ENCODE results near the gene BPIFB1. TPM values are rescaled to one million over a fixed set of nuclear protein-coding genes. Genes with fewer than 3 reads are reported as not detected.

Gene BPIFB1
- total RNA-seq (ENCODE audit: low replicate concordance): 1.8 and 10.9 TPM in 2 replicates
- long read RNA-seq, transcript BPIFB1-201 (16 exons, 1,727 nt): major isoform, 10 of 14 reads
- long read RNA-seq, partial matches to known transcripts: 1 of 14 reads
- long read RNA-seq, other reads (novel, unspliced or antisense): 3 of 14 reads

- no peak for TF ChIP-seq CTCF (conservative IDR thresholded peaks at IDR 0.05)
- Mint-ChIP-seq H3K9me3 (no peaks in the 10 kb centered on the region), H3K36me3 (no peaks in the 10 kb centered on the region), H3K4me1 (ENCODE audit: unreplicated experiment) (peaks cover 12% of the 10 kb centered on the region), H3K4me3 (no peak within 1 kb of the TSS), H3K27ac (no peak within 1 kb of the TSS), H3K27me3 (peaks cover 32% of the 10 kb centered on the region)
- no peak for DNase-seq (ENCODE audit: extremely low spot score, unreplicated experiment)
These were observed at the start of gene BPIFB1 for GRCh38 chr20:33282991-33283555. TSS of gene BPIFB1 (plus strand) at chr20:33283214. CDS start at chr20:33286074, 2,860 bp downstream.

- no peaks in the 10 kb centered on the region for H3K4me1 Mint-ChIP-seq (ENCODE audit: unreplicated experiment)
- no peak for DNase-seq (ENCODE audit: extremely low spot score, unreplicated experiment)
- no peaks in the 10 kb centered on the region for H3K9me3 Mint-ChIP-seq
- H3K4me3 Mint-ChIP-seq: no peak overlapping the region
- H3K27ac Mint-ChIP-seq: no peak overlapping the region
- H3K27me3 Mint-ChIP-seq: peaks cover 59% of the 10 kb centered on the region
- no peaks in the 10 kb centered on the region for H3K36me3 Mint-ChIP-seq
- no peak for TF ChIP-seq CTCF (conservative IDR thresholded peaks at IDR 0.05)
These were observed 49.0 kb upstream of the BPIFB1 start for GRCh38 chr20:33234050-33234449.

GRCh38 chr20:33235696-33236095 lies 47.3 kb upstream of the BPIFB1 start, which contains the start of gene BPIFA1:
TSS of gene BPIFA1 (plus strand) at chr20:33235996. CDS start at chr20:33237712, 1,716 bp downstream.
- no peak within 1 kb of the TSS for H3K4me3 Mint-ChIP-seq
- H3K27ac Mint-ChIP-seq: no peak within 1 kb of the TSS
- no peak for DNase-seq (ENCODE audit: extremely low spot score, unreplicated experiment)
- H3K36me3 Mint-ChIP-seq: no peaks in the 10 kb centered on the region
- H3K4me1 Mint-ChIP-seq (ENCODE audit: unreplicated experiment): no peaks in the 10 kb centered on the region
- H3K27me3 Mint-ChIP-seq: peaks cover 57% of the 10 kb centered on the region
- H3K9me3 Mint-ChIP-seq: no peaks in the 10 kb centered on the region
- no peak for TF ChIP-seq CTCF (conservative IDR thresholded peaks at IDR 0.05)

- Mint-ChIP-seq H3K27ac (no peak overlapping the region), H3K4me1 (ENCODE audit: unreplicated experiment) (no peaks in the 10 kb centered on the region), H3K4me3 (no peak overlapping the region), H3K9me3 (no peaks in the 10 kb centered on the region), H3K27me3 (peaks cover 51% of the 10 kb centered on the region), H3K36me3 (no peaks in the 10 kb centered on the region)
- DNase-seq (ENCODE audit: extremely low spot score, unreplicated experiment): no peak
- no peak for TF ChIP-seq CTCF (conservative IDR thresholded peaks at IDR 0.05)
These were observed 46.7 kb upstream of the BPIFB1 start for GRCh38 chr20:33236351-33236750.

GRCh38 chr20:33237989-33238388 lies 45.0 kb upstream of the BPIFB1 start:
- H3K27ac Mint-ChIP-seq: no peak overlapping the region
- H3K9me3 Mint-ChIP-seq: no peaks in the 10 kb centered on the region
- H3K4me1 Mint-ChIP-seq (ENCODE audit: unreplicated experiment): no peaks in the 10 kb centered on the region
- H3K36me3 Mint-ChIP-seq: no peaks in the 10 kb centered on the region
- no peak overlapping the region for H3K4me3 Mint-ChIP-seq
- no peak for DNase-seq (ENCODE audit: extremely low spot score, unreplicated experiment)
- peaks cover 38% of the 10 kb centered on the region for H3K27me3 Mint-ChIP-seq
- TF ChIP-seq CTCF (conservative IDR thresholded peaks at IDR 0.05): no peak
